Kidney (tissue), 14 donors: ENCODE data around the gene PDE4D. TPM values are rescaled to one million over a fixed set of nuclear protein-coding genes. Genes with fewer than 3 reads are reported as not detected.

Experiments
- DNase-seq, 5 donors: peaks; one replicate each; pipeline ENCODE4 v3.0.0-alpha.2; 2013 to 2020
- FAIRE-seq: peaks from 2 replicates; lab custom pipeline; 2012; peaks lifted over from hg19 to GRCh38; lab: Jason Lieb, UNC
- H3K27ac ChIP-seq, 2 donors: one replicate each; pipeline ENCODE4 v1.7.0; 2013; ENCODE audit warnings: low read depth in 2 of 2, low read length in 2 of 2, inconsistent platforms in 1 of 2
- H3K27me3 ChIP-seq: one replicate; pipeline ENCODE4 v1.7.1; 2013; ENCODE audit warnings: low read length, inconsistent platforms; ENCODE audit not compliant: control insufficient read depth, insufficient read depth
- H3K36me3 ChIP-seq, 3 donors: one replicate each; pipeline versions ENCODE4 v1.7.0 to v1.7.1; 2013; ENCODE audit warnings: low read length in 3 of 3, control low read depth in 1 of 3, inconsistent platforms in 1 of 3; ENCODE audit not compliant: insufficient read depth in 3 of 3, control insufficient read depth in 2 of 3
- H3K4me1 ChIP-seq, 3 donors: one replicate each; pipeline versions ENCODE4 v1.7.0 to v1.7.1; 2013; ENCODE audit warnings: low read length in 3 of 3, inconsistent platforms in 1 of 3, low read depth in 1 of 3; ENCODE audit not compliant: control insufficient read depth in 2 of 3, insufficient read depth in 2 of 3
- H3K4me3 ChIP-seq, 3 donors: one replicate each; pipeline versions ENCODE4 v1.7.0 to v1.8.1; 2013; ENCODE audit warnings: low read length in 3 of 3, control low read depth in 1 of 3, inconsistent platforms in 1 of 3
- H3K9ac ChIP-seq, 3 donors: one replicate each; pipeline versions ENCODE4 v1.7.0 to v1.7.1; 2013; ENCODE audit warnings: low read length in 3 of 3, control low read depth in 1 of 3, inconsistent platforms in 1 of 3
- H3K9me3 ChIP-seq, 3 donors: one replicate each; pipeline versions ENCODE4 v1.7.0 to v1.7.1; 2013; ENCODE audit warnings: low read length in 3 of 3, control low read depth in 1 of 3, inconsistent platforms in 1 of 3; ENCODE audit not compliant: control insufficient read depth in 2 of 3, insufficient read depth in 1 of 3
- CTCF ChIP-seq: IDR thresholded peaks from 3 replicates; pipeline ENCODE4 v1.5.1; 2012; ENCODE audit warnings: mild to moderate bottlenecking, moderate library complexity, borderline replicate concordance; ENCODE audit not compliant: insufficient read depth; ENCODE audit errors: extremely low read depth
- intact Hi-C: fragments of 100-400 bp; cut with DNase I; formaldehyde crosslinking; loops from one replicate; pipeline ENCODE4 v1.11.1; 2022
- polyA plus RNA-seq: library from polyadenylated mRNA; stranded (reverse); fragments of 350-450 nt; fragmentation: Illumina TruSeq; extraction: RNeasy Lipid Tissue Mini Kit (QIAGEN cat#74804); gene quantifications from one replicate; pipeline ENCODE4 v1.2.3, GENCODE V29; 2014; ENCODE audit warnings: low read depth, low replicate concordance; ENCODE audit not compliant: insufficient read depth
- total RNA-seq: library from RNA; stranded (reverse); fragmentation: NEBNext Ultra II Directional; extraction: Animal tissue kit (Norgen Biotek cat#: 25700); gene quantifications from one replicate; pipeline ENCODE4 v1.2.1, GENCODE V29; 2021
- donor health status: control.
- donor health status: control.
- donor health status: control.
- donor health status: control.
- donor health status: control.
- donor health status: DM: yes; HTN: yes; CAD: no.
- donor health status: Normal renal cell carcinoma (clear cell type).

PDE4D gene
- total and polyA plus RNA-seq, 2 donors from 2014 or later: 9.2 to 78.9 TPM

GRCh38 chr5:58985759-58986158 is 907.8 kb downstream of the PDE4D start:
- Histone ChIP-seq H3K27me3 (no peaks in the 10 kb centered on the region), H3K9me3 (no peaks in the 10 kb centered on the region), H3K9ac (no peak overlapping the region), H3K4me3 (no peak overlapping the region), H3K27ac (no peak overlapping the region), H3K36me3 (peaks cover 0 to 15% (median 7%) of the 10 kb centered on the region in 3 donors), H3K4me1 (no peaks in the 10 kb centered on the region)
- DNase-seq (no peak), FAIRE-seq (no peak)
- TF ChIP-seq CTCF: no peak
- intact Hi-C loops: no loop called here

GRCh38 chr5:58985311-58985710 is 908.2 kb downstream of the PDE4D start:
- TF ChIP-seq CTCF: no peak
- no peak overlapping the region for H3K9ac ChIP-seq
- H3K9me3 ChIP-seq: no peaks in the 10 kb centered on the region
- H3K4me1 ChIP-seq: no peaks in the 10 kb centered on the region
- no peak overlapping the region for H3K4me3 ChIP-seq
- no peak overlapping the region for H3K27ac ChIP-seq
- DNase-seq (no peak), FAIRE-seq (no peak)
- intact Hi-C loops: no loop called here
- no peaks in the 10 kb centered on the region for H3K27me3 ChIP-seq
- H3K36me3 ChIP-seq: peaks cover 0 to 11% (median 7%) of the 10 kb centered on the region in 3 donors

GRCh38 chr5:58983526-58984452 is 909.7 kb downstream of the PDE4D start:
- Histone ChIP-seq H3K36me3 (peaks cover 0 to 11% (median 5%) of the 10 kb centered on the region in 3 donors), H3K4me3 (no peak overlapping the region), H3K9me3 (no peaks in the 10 kb centered on the region), H3K4me1 (no peaks in the 10 kb centered on the region), H3K9ac (no peak overlapping the region), H3K27me3 (no peaks in the 10 kb centered on the region), H3K27ac (no peak overlapping the region)
- DNase-seq: peak in 3 of 5 donors; percentile 69 to 86 (median 85)
- no peak for TF ChIP-seq CTCF
- intact Hi-C loops: no loop called here
- no peak for FAIRE-seq
